Stimulated activated CD4-positive, alpha-beta T cell treated with anti-CD3 and anti-CD28 coated beads, TNF-alpha, amount 100 ng/mL, for 1 hour (primary cell): ENCODE data around the gene TGFBR1.
"Not testable (repeated sequence)": the region's sequence is repeated elsewhere in the genome, so short reads cannot be mapped to it uniquely, and the experiment has no call there.

Experiments
- DNase-seq, 3 donors: peaks; one replicate each; pipeline ENCODE4 v3.0.0-alpha.2; 2020; ENCODE audit warnings: low read depth in 3 of 3, low spot score in 1 of 3

TGFBR1 gene

DNA sequence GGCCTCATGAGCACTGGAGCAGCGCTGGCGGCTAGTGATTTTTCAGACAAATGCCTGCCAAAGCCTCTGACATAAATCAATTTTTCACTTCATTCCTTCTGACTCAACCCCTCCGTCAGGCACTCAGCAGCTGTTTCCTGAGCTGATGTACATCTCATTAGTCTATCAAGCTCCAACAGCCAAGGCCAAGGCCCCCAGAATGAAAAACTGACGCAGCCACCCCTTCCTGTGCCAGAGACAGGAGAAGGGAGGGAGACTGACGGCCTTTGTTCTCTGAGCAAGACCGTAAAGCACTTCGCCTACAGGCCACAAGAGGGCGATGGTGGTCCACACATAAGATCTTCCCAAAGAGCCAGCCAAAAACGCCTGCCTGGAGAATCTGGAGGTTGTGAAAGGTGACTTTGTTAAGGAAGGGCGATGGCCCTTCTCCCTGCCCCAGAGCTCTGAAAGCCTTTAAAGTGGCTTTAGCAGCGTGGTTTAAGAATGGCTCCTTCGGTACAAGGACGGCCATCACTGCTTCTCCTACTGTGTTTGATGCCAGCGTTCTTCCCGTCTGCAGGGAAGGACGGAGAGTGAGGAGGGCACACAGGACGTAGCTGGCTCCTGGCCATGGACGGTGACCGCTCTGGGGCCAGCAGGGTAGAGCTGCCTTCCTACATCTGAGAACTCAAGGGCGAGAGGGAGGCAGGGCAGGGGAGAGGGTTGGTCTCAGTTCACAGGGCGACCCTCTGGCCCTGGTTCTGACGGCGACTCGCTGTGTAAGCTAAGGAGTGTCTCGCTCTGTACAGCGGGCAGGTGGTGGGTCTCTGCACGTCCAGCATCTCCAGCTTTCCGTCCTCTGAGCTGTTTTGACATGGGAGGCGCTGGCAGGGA lies 79.8 kb downstream of the TGFBR1 start:
- peak; percentile 23 to 59 (median 44) for DNase-seq

GRCh38 chr9:99185348-99185632 lies 80.4 kb downstream of the TGFBR1 start:
- DNase-seq = no peak

- no peak for DNase-seq
Measured at GRCh38 chr9:99185934-99186333, 81.0 kb downstream of the TGFBR1 start.

GRCh38 chr9:99187311-99187710 lies 82.4 kb downstream of the TGFBR1 start:
- no peak for DNase-seq

- no peak for DNase-seq
Measured at GRCh38 chr9:99189186-99189585, 84.3 kb downstream of the TGFBR1 start.

GRCh38 chr9:99189887-99190596 lies 85.1 kb downstream of the TGFBR1 start:
- no peak for DNase-seq

GRCh38 chr9:99190597-99191283 lies 85.8 kb downstream of the TGFBR1 start:
- DNase-seq = no peak

DNA sequence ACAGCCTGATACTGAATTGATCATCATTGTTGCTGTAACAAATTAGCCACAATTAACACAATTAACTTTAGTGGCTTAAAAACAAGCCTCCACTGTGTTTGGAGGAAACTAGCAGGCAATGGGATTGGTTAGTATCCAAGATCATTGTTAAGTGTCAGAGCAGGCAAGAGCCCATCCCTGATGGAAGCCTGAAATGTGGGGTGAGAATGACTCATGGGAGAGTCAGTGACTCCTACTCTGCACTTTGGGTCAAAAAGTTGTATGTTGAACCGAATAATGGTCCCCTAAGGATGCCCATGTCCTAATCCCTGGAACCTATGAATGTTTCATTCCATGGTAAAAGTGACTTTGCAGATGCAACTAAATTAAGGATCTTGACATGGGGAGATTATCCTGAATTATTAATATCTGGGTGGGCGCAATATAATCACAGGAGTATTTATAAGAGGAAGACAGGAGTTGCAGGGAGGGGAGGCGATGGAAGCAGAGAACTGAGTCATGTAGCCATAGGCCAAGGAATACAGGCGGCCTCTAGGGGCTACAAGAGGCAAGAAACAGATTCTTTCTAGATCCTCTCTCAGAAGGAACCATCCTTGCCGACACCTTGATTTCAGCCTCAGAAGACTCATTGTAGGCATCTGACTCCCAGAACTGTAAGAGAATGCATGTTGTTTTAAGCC lies 88.0 kb downstream of the TGFBR1 start:
- DNase-seq = no peak

DNA sequence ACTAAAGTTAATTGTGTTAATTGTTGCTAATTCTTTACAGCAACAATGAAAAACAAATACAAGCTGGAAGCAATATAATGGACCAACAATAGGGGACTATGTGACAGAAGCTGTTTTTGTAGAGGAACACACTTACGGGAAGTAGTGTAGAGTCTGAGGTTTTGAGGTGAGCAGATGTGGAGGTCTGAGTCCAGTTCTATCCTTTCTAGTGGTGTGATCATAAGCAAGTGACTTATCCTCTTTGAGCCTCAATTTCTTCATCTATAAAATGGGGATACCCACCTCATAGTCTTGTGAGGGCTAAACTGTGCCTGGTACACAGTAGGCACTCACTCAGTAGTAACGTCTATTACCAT lies 88.5 kb downstream of the TGFBR1 start:
- DNase-seq = no peak

GRCh38 chr9:99196484-99196883 lies 91.6 kb downstream of the TGFBR1 start:
- not testable (repeated sequence) for DNase-seq

GRCh38 chr9:99197124-99197630 lies 92.3 kb downstream of the TGFBR1 start:
- no peak for DNase-seq

DNA sequence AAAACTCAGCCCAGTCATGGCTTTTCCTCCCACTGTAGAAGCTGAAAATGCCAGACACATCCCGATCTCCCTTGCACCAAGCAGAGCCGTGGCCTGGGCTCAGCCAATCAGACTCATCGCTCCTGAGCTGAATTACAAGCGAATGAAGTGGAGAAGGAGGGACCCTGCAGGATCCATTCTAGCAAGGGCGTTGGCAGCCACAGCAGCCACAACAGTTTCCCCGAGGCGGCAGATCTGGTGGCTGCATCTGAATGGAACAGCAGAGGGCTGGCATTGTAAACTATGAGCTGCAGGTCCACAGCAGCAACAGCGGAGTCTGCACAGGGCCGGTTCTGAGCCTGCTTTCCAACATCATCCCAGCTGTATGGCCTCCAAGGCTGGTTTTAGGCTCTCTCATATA lies 93.1 kb downstream of the TGFBR1 start:
- DNase-seq = no peak

- DNase-seq = no peak
Measured at GRCh38 chr9:99199938-99200539, 95.1 kb downstream of the TGFBR1 start.

DNA sequence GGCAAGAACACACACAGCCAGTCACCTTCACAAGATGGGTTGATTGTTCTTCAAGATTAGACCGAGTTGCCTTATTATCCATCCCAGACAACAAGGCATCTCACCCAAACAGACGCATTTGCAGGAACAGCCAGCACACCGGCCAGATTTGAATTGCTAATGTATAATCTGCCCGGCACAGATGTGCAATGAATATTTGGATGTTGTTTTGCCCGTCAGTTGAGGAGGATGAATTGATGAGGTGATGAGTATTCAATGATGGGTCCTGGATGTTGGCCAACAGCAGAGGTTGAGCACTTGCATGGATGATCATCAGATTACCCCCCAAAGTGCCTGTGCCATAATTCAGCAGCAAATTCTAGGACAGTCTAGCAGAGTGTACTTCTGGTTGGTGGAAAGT lies 96.7 kb downstream of the TGFBR1 start:
- DNase-seq = no peak
